SK-N-DZ (cell line): ENCODE measurements around the gene TRAPPC10.

Experiments used
- DNase-seq: peaks from one replicate; pipeline ENCODE4 v3.0.0-alpha.2; 2015; ENCODE audit warnings: low spot score

Gene TRAPPC10

GRCh38 chr21:44027607-44028286 is 15.6 kb downstream of the TRAPPC10 start:
- DNase-seq, result no peak

- DNase-seq, result no peak
These were observed 16.2 kb downstream of the TRAPPC10 start for GRCh38 chr21:44028287-44028659.

GRCh38 chr21:44029460-44030087 is 17.5 kb downstream of the TRAPPC10 start:
- DNase-seq, result no peak

GRCh38 chr21:44035244-44035643 is 23.1 kb downstream of the TRAPPC10 start:
- DNase-seq, result no peak

GRCh38 chr21:44038063-44038462 is 26.0 kb downstream of the TRAPPC10 start:
- DNase-seq, result no peak

GRCh38 chr21:44039828-44040227 is 27.7 kb downstream of the TRAPPC10 start:
- no peak for DNase-seq

- no peak for DNase-seq
These were observed 31.5 kb downstream of the TRAPPC10 start for GRCh38 chr21:44043613-44044012.

GRCh38 chr21:44046734-44047133 is 34.6 kb downstream of the TRAPPC10 start:
- no peak for DNase-seq

- DNase-seq, result no peak
These were observed 36.0 kb downstream of the TRAPPC10 start for GRCh38 chr21:44047996-44048560.

- no peak for DNase-seq
These were observed 37.1 kb downstream of the TRAPPC10 start for GRCh38 chr21:44049182-44049581.

GRCh38 chr21:44049606-44050005 is 37.5 kb downstream of the TRAPPC10 start:
- DNase-seq, result no peak

- DNase-seq, result no peak
These were observed 38.2 kb downstream of the TRAPPC10 start for GRCh38 chr21:44050276-44050675.

- DNase-seq, result no peak
These were observed 39.4 kb downstream of the TRAPPC10 start for GRCh38 chr21:44051462-44051941.

- DNase-seq, result no peak
These were observed 40.1 kb downstream of the TRAPPC10 start for GRCh38 chr21:44052071-44052829.

- DNase-seq, result no peak
These were observed 40.7 kb downstream of the TRAPPC10 start for GRCh38 chr21:44052830-44053226.

GRCh38 chr21:44053567-44053966 is 41.5 kb downstream of the TRAPPC10 start:
- no peak for DNase-seq

- DNase-seq, result no peak
These were observed 42.6 kb downstream of the TRAPPC10 start for GRCh38 chr21:44054710-44055109.

GRCh38 chr21:44057055-44057454 is 44.9 kb downstream of the TRAPPC10 start:
- DNase-seq, result no peak

- DNase-seq, result no peak
These were observed 46.0 kb downstream of the TRAPPC10 start for GRCh38 chr21:44057960-44058651.

- no peak for DNase-seq
These were observed 46.5 kb downstream of the TRAPPC10 start for GRCh38 chr21:44058652-44058964.

GRCh38 chr21:44058981-44059380 is 46.9 kb downstream of the TRAPPC10 start:
- no peak for DNase-seq

- DNase-seq, result no peak
These were observed 47.6 kb downstream of the TRAPPC10 start for GRCh38 chr21:44059710-44060109.
